H1 (cell line): ENCODE data around the gene MGST2. TPM values are rescaled to one million over a fixed set of nuclear protein-coding genes. Genes with fewer than 3 reads are reported as not detected.
A peak's percentile ranks its signal among the peaks of the same experiment; 100 is the strongest.

Experiments
- CTCF ChIA-PET: fragments of 300-600 bp; sonication (Branson Sonifier 250); formaldehyde crosslinking; loops from one replicate; lab custom pipeline; 2021; ENCODE audit not compliant: partially characterized antibody; lab: Charles Lee
- POLR2A ChIA-PET: fragments of 300-600 bp; sonication (Branson Sonifier 250); formaldehyde crosslinking; loops from one replicate; lab custom pipeline; 2021; ENCODE audit warnings: inconsistent platforms; ENCODE audit not compliant: partially characterized antibody; lab: Charles Lee
- DNase-seq, 2 experiments: peaks; one replicate each; pipeline versions ENCODE4 v3.0.0 to v3.0.0-alpha.2; 2010 to 2022; ENCODE audit warnings: low spot score in 2 of 2, low read depth in 1 of 2, mixed read lengths in 1 of 2
- FAIRE-seq: peaks from 2 replicates; lab custom pipeline; 2011; peaks lifted over from hg19 to GRCh38; lab: Jason Lieb, UNC
- H2AFZ ChIP-seq: 2 replicates; pipeline ENCODE4 v1.8.1; 2012; ENCODE audit warnings: low read length, inconsistent platforms
- H2AK5ac ChIP-seq: 2 replicates; pipeline ENCODE4 v1.6.1; 2013; ENCODE audit warnings: low read depth, low read length
- H2BK120ac ChIP-seq: replicated peaks from 2 replicates; pipeline ENCODE3; 2013; ENCODE audit warnings: low read depth, low read length, inconsistent platforms
- H2BK12ac ChIP-seq: 2 replicates; pipeline ENCODE4 v1.6.1; 2013; ENCODE audit warnings: low read depth, low read length
- H2BK15ac ChIP-seq: 2 replicates; pipeline ENCODE4 v1.6.1; 2013; ENCODE audit warnings: low read length
- H2BK20ac ChIP-seq: 2 replicates; pipeline ENCODE4 v1.6.1; 2013; ENCODE audit warnings: low read length
- H2BK5ac ChIP-seq: 2 replicates; pipeline ENCODE4 v1.6.1; 2013; ENCODE audit warnings: low read depth, low read length
- H3K14ac ChIP-seq: 2 replicates; pipeline ENCODE4 v1.6.1; 2013; ENCODE audit warnings: inconsistent platforms; ENCODE audit not compliant: insufficient read length
- H3K18ac ChIP-seq: 2 replicates; pipeline ENCODE4 v1.6.1; 2013; ENCODE audit warnings: low read length; ENCODE audit errors: extremely low read depth
- H3K23ac ChIP-seq: 2 replicates; pipeline ENCODE4 v1.6.1; 2013; ENCODE audit warnings: inconsistent platforms; ENCODE audit not compliant: insufficient read length
- H3K23me2 ChIP-seq: 2 replicates; pipeline ENCODE4 v1.6.1; 2013; ENCODE audit warnings: low read depth, low read length
- H3K27ac ChIP-seq: 2 replicates; pipeline ENCODE4 v1.6.1; 2011; ENCODE audit warnings: low read depth, low read length, inconsistent platforms
- H3K27me3 ChIP-seq, 4 experiments: replicated peaks in 1 of 4; 1 replicate in 1 of 4; 2 replicates in 3 of 4; pipeline versions ENCODE4 v1.6.1 to v1.8.1; 2011 to 2013; ENCODE audit warnings: low read length in 3 of 4, mild to moderate bottlenecking in 3 of 4, inconsistent platforms in 2 of 4, mixed read lengths in 2 of 4, moderate library complexity in 1 of 4; ENCODE audit not compliant: control insufficient read depth in 3 of 4, insufficient read depth in 3 of 4; ENCODE audit errors: extremely low read depth in 1 of 4
- H3K36me3 ChIP-seq, 4 experiments: 2 replicates each; pipeline versions ENCODE4 v1.6.1 to v1.8.1; 2011 to 2013; ENCODE audit warnings: mild to moderate bottlenecking in 4 of 4, low read length in 3 of 4, moderate library complexity in 2 of 4, control low read depth in 1 of 4, inconsistent platforms in 1 of 4; ENCODE audit not compliant: insufficient read depth in 4 of 4, control insufficient read depth in 2 of 4
- H3K4ac ChIP-seq: replicated peaks from 2 replicates; pipeline ENCODE3; 2013; ENCODE audit warnings: low read length, low read depth, mixed read lengths, inconsistent platforms; ENCODE audit not compliant: insufficient read length
- H3K4me1 ChIP-seq, 4 experiments: replicated peaks in 1 of 4; 1 replicate in 1 of 4; 2 replicates in 3 of 4; pipeline versions ENCODE4 v1.6.1 to v1.8.1; 2011 to 2013; ENCODE audit warnings: low read length in 3 of 4, inconsistent platforms in 2 of 4, mixed read lengths in 1 of 4; ENCODE audit not compliant: insufficient read depth in 4 of 4, control insufficient read depth in 3 of 4
- H3K4me2 ChIP-seq, 2 experiments: 2 replicates each; pipeline versions ENCODE4 v1.6.1 to v1.8.1; 2011 to 2013; ENCODE audit warnings: low read depth in 2 of 2, low read length in 2 of 2, control low read depth in 1 of 2, inconsistent platforms in 1 of 2, mild to moderate bottlenecking in 1 of 2; ENCODE audit not compliant: insufficient read depth in 1 of 2
- H3K4me3 ChIP-seq, 4 experiments: fragments of 200-600, 300-600 bp in 1 of 4; sonication (generic), shearing (Covaris generic), sonication (Bioruptor Twin) in 1 of 4; 2 replicates each; pipeline versions ENCODE4 v1.5.1 to v1.8.1; 2011 to 2016; ENCODE audit warnings: low read length in 4 of 4, low read depth in 3 of 4, control low read depth in 2 of 4, inconsistent platforms in 2 of 4, mild to moderate bottlenecking in 2 of 4, mixed read lengths in 1 of 4, moderate library complexity in 1 of 4; ENCODE audit not compliant: insufficient read depth in 2 of 4; ENCODE audit errors: extremely low read depth in 1 of 4
- H3K56ac ChIP-seq: replicated peaks from 2 replicates; pipeline ENCODE3; 2013; ENCODE audit warnings: low read depth, mild to moderate bottlenecking, mixed read lengths, low read length, inconsistent platforms; ENCODE audit not compliant: insufficient read length
- H3K79me1 ChIP-seq: 2 replicates; pipeline ENCODE4 v1.6.1; 2013; ENCODE audit warnings: low read depth, low read length, control low read depth
- H3K79me2 ChIP-seq, 2 experiments: 2 replicates each; pipeline versions ENCODE4 v1.6.1 to v1.8.1; 2012 to 2013; ENCODE audit warnings: low read length in 2 of 2, mild to moderate bottlenecking in 2 of 2, inconsistent platforms in 1 of 2; ENCODE audit not compliant: insufficient read depth in 2 of 2, control insufficient read depth in 1 of 2
- H3K9ac ChIP-seq, 4 experiments: replicated peaks in 1 of 4; 1 replicate in 1 of 4; 2 replicates in 3 of 4; pipeline versions ENCODE4 v1.6.1 to v1.8.1; 2011 to 2013; ENCODE audit warnings: low read depth in 3 of 4, low read length in 3 of 4, control low read depth in 2 of 4, mild to moderate bottlenecking in 2 of 4, moderate library complexity in 2 of 4, inconsistent platforms in 1 of 4; ENCODE audit errors: extremely low read depth in 1 of 4
- H3K9me3 ChIP-seq, 2 experiments: 2 replicates each; pipeline versions ENCODE4 v1.6.1 to v1.8.1; 2012 to 2013; ENCODE audit warnings: mild to moderate bottlenecking in 2 of 2, moderate library complexity in 2 of 2, control low read depth in 1 of 2, inconsistent platforms in 1 of 2, low read depth in 1 of 2, low read length in 1 of 2, mixed read lengths in 1 of 2; ENCODE audit not compliant: insufficient read depth in 2 of 2
- H4K20me1 ChIP-seq, 2 experiments: replicated peaks in 1 of 2; 2 replicates each; pipeline versions ENCODE3 to v1.8.1; 2011 to 2013; ENCODE audit warnings: inconsistent platforms in 2 of 2, low read length in 2 of 2, mild to moderate bottlenecking in 1 of 2; ENCODE audit not compliant: insufficient read depth in 2 of 2, control insufficient read depth in 1 of 2
- H4K5ac ChIP-seq: 2 replicates; pipeline ENCODE4 v1.6.1; 2013; ENCODE audit warnings: low read length, low read depth, mixed read lengths, inconsistent platforms; ENCODE audit not compliant: insufficient read length
- H4K8ac ChIP-seq: 2 replicates; pipeline ENCODE4 v1.8.0; 2013; ENCODE audit warnings: mild to moderate bottlenecking, moderate library complexity, low read length, inconsistent platforms; ENCODE audit not compliant: insufficient read depth; ENCODE audit errors: extremely low read depth
- H4K91ac ChIP-seq: replicated peaks from 2 replicates; pipeline ENCODE3; 2013; ENCODE audit warnings: low read length, mixed read lengths, inconsistent platforms; ENCODE audit not compliant: insufficient read length
- CEBPB ChIP-seq: IDR thresholded peaks from 2 replicates; pipeline ENCODE4 v1.6.1; 2012; ENCODE audit warnings: low read depth, low read length
- CTCF ChIP-seq, 3 experiments: IDR thresholded peaks; 1 replicate in 2 of 3; 2 replicates in 1 of 3; pipeline versions ENCODE4 v1.5.1 to v1.6.1; 2011; ENCODE audit warnings: low read length in 3 of 3, mild to moderate bottlenecking in 3 of 3, inconsistent platforms in 2 of 3, low read depth in 1 of 3, moderate library complexity in 1 of 3; ENCODE audit not compliant: insufficient read depth in 1 of 3; ENCODE audit errors: control extremely low read depth in 1 of 3
- E2F6 ChIP-seq: IDR thresholded peaks from 2 replicates; pipeline ENCODE4 v1.6.1; 2012; ENCODE audit warnings: inconsistent platforms
- MAX ChIP-seq: IDR thresholded peaks from 2 replicates; pipeline ENCODE4 v1.6.1; 2012; ENCODE audit warnings: inconsistent platforms
- POLR2AphosphoS5 ChIP-seq: IDR thresholded peaks from 2 replicates; pipeline ENCODE4 v1.6.1; 2011; ENCODE audit warnings: low read depth, low read length
- WGBS, 2 experiments: shearing (Covaris generic) in 1 of 2; methylation state at CpG; one replicate each; pipeline versions ENCODE4 v1.1.6 to v1.1.7; 2013 to 2015; ENCODE audit warnings: low lambda C conversion rate in 2 of 2, mixed read lengths in 2 of 2, inconsistent platforms in 1 of 2, low coverage in 1 of 2, missing lambda C conversion rate in 1 of 2; ENCODE audit not compliant: insufficient replicate concordance in 2 of 2, insufficient coverage in 1 of 2, insufficient read length in 1 of 2; ENCODE audit errors: extremely low coverage in 1 of 2, missing lambda C conversion rate in 1 of 2; 5-methylcytosine and 5-hydroxymethylcytosine counted together
- polyA plus RNA-seq, 7 experiments: library from polyadenylated mRNA; depleted of rRNA in 3 of 7; stranded (reverse) in 5 of 7; unstranded in 2 of 7; fragments of >200 nt in 5 of 7; fragments of 200-250 nt in 2 of 7; gene quantifications; 1 replicate in 5 of 7; 2 replicates in 1 of 7; 4 replicates in 1 of 7; pipeline versions ENCODE4 v1.2.1 to v1.2.3, GENCODE V29; 2011 to 2013; ENCODE audit warnings: missing spikeins in 2 of 7, mixed read lengths in 2 of 7
- total RNA-seq: library from RNA; stranded (reverse); fragmentation: NEBNext Ultra II Directional; extraction: Animal tissue kit (Norgen Biotek cat#: 25700); gene quantifications from 2 replicates; pipeline ENCODE4 v1.2.1, GENCODE V29; 2021

MGST2 gene
- total and polyA plus RNA-seq, 2 of the 8 experiments (the other 6 are each of a cell fraction or from before 2014, with no cell fraction given), result 8.0 to 13.6 TPM

GRCh38 chr4:139740531-139741041 lies 75.0 kb downstream of the MGST2 start:
- H3K9ac ChIP-seq, result no peak overlapping the region
- H3K23me2 ChIP-seq, result peaks cover 3% of the 10 kb centered on the region; the same call in 1 of the 2 replicates
- no peaks in the 10 kb centered on the region for H3K79me1 ChIP-seq
- peak overlapping the region; percentile 33; the same call in 1 of the 2 replicates for H2AK5ac ChIP-seq
- H3K79me2 ChIP-seq, result no peaks in the 10 kb centered on the region
- H3K18ac ChIP-seq, result no peak overlapping the region
- H4K91ac ChIP-seq, result no peak overlapping the region
- H3K4me2 ChIP-seq, result no peak overlapping the region
- H3K9me3 ChIP-seq, result no peaks in the 10 kb centered on the region
- H3K4ac ChIP-seq, result no peak overlapping the region
- TF ChIP-seq MAX (peak; percentile 34; the same call in 1 of the 2 replicates), E2F6 (peak; percentile 53), POLR2AphosphoS5 (no peak), CEBPB (peak; percentile 28; the same call in 1 of the 2 replicates), CTCF (IDR thresholded peaks at IDR 0.05; ENCODE audit: control extremely low read depth in 1 of 3, insufficient read depth in 1 of 3, low read depth in 1 of 3, low read length in 3 of 3) (no peak)
- TF ChIP-seq, all 59 proteins: peak for 3
- H3K36me3 ChIP-seq, result no peaks in the 10 kb centered on the region
- H4K20me1 ChIP-seq, result no peaks in the 10 kb centered on the region
- H2BK120ac ChIP-seq, result no peak overlapping the region
- no peak overlapping the region for H3K23ac ChIP-seq
- 81% methylated on average over 10 of the region's 10 CpGs; no CpG with 5 or more reads in 1 of the 2 experiments for WGBS, 2 experiments
- H3K27ac ChIP-seq, result no peak overlapping the region
- H3K4me3 ChIP-seq, result no peak overlapping the region
- H2BK12ac ChIP-seq, result no peak overlapping the region
- ChIA-PET CTCF (interaction anchor here (0.7 to 4.3 kb wide), 15 partner anchors 8 to 267 kb away, joined by 3 to 23 read pairs (median 3); no protein-coding TSS in a partner anchor), POLR2A (interaction anchor here (0.7 kb wide), 1 partner anchor 9 kb away, joined by 4 read pairs; no protein-coding TSS in a partner anchor)
- peaks cover 3 to 10% (median 7%) of the 10 kb centered on the region in 4 experiments; a peak in 4 of 7 replicates for H3K4me1 ChIP-seq
- peak in 1 of 2 experiments; percentile 43 for DNase-seq
- FAIRE-seq, result no peak
- H2BK20ac ChIP-seq, result no peak overlapping the region
- no peak overlapping the region for H4K8ac ChIP-seq
- H3K14ac ChIP-seq, result no peak overlapping the region
- H4K5ac ChIP-seq, result no peak overlapping the region
- H3K56ac ChIP-seq, result no peak overlapping the region
- H2BK15ac ChIP-seq, result no peak overlapping the region
- no peak overlapping the region for H2AFZ ChIP-seq
- H2BK5ac ChIP-seq, result no peak overlapping the region
- H3K27me3 ChIP-seq, result peaks cover 3 to 8% (median 7%) of the 10 kb centered on the region in 4 experiments; a peak in 5 of 7 replicates
